ENCODE measurements around the gene SLC2A6. TPM values are rescaled to one million over a fixed set of nuclear protein-coding genes. Genes with fewer than 3 reads are reported as not detected.

The SLC2A6 gene
- polyA plus RNA-seq, 1 donor (not counting 4 experiments of a cell fraction or from before 2014, with no cell fraction given): 15.9 TPM

DNA sequence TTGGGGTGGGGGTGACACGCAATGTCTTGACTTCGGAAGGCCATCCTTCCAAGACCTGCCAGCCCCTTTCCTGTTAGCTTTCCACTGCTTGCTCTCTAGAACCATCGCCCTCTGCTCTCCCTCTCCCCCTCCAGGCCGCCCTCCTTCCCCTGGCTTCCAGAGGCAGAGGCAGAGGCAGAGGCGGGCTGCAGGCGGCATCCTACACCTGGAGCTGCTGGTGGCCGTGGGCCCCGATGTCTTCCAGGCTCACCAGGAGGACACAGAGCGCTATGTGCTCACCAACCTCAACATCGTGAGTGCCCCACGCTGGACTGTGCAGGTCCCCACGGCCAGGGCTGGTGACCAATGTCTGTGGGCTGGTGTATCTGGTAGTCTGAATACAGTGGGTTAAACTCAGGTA, 54.7 kb downstream of the SLC2A6 start:
- dilution Hi-C loops (cut with MboI; ENCODE audit: extremely low pct_ligation_motif_present, low sequenced_read_pairs): no loop called here
- Histone ChIP-seq H3K4me1 (ENCODE audit: control insufficient read depth, extremely low read depth, insufficient read depth, low read length) (no peaks in the 10 kb centered on the region), H3K9ac (ENCODE audit: control insufficient read depth, extremely low read depth, insufficient read depth, low read length) (no peak overlapping the region), H3K27me3 (ENCODE audit: control insufficient read depth, extremely low read depth, insufficient read depth, low read length) (peaks cover 16% of the 10 kb centered on the region), H3K4me2 (ENCODE audit: control insufficient read depth, extremely low read depth, insufficient read depth, low read depth, low read length) (no peak overlapping the region), H4K20me1 (ENCODE audit: control insufficient read depth, extremely low read depth, insufficient read depth, low read length) (no peaks in the 10 kb centered on the region), H3K79me2 (ENCODE audit: control insufficient read depth, insufficient read depth, low read length) (no peaks in the 10 kb centered on the region), H3K9me1 (ENCODE audit: control insufficient read depth, extremely low read depth, insufficient read depth, low read length) (no peaks in the 10 kb centered on the region), H3K36me3 (ENCODE audit: control insufficient read depth in 2 of 2, extremely low read depth in 1 of 2, insufficient read depth in 2 of 2, low read length in 2 of 2) (no peaks in the 10 kb centered on the region), H3K4me3 (ENCODE audit: control insufficient read depth in 2 of 3, extremely low read depth in 1 of 3, insufficient read depth in 2 of 3, low read depth in 1 of 3, low read length in 3 of 3) (no peak overlapping the region), H2AFZ (ENCODE audit: control insufficient read depth, low read length) (no peak overlapping the region), H3K27ac (ENCODE audit: control insufficient read depth, insufficient read depth, low read length) (no peak overlapping the region), H3K9me3 (ENCODE audit: control insufficient read depth, low read depth, low read length) (no peaks in the 10 kb centered on the region)
- DNase-seq (ENCODE audit: low read depth, low spot score): no peak
- FAIRE-seq: no peak
- no peak for TF ChIP-seq EZH2 (IDR thresholded peaks at IDR 0.05; ENCODE audit: low read length)
- TF ChIP-seq, protein P1, sequence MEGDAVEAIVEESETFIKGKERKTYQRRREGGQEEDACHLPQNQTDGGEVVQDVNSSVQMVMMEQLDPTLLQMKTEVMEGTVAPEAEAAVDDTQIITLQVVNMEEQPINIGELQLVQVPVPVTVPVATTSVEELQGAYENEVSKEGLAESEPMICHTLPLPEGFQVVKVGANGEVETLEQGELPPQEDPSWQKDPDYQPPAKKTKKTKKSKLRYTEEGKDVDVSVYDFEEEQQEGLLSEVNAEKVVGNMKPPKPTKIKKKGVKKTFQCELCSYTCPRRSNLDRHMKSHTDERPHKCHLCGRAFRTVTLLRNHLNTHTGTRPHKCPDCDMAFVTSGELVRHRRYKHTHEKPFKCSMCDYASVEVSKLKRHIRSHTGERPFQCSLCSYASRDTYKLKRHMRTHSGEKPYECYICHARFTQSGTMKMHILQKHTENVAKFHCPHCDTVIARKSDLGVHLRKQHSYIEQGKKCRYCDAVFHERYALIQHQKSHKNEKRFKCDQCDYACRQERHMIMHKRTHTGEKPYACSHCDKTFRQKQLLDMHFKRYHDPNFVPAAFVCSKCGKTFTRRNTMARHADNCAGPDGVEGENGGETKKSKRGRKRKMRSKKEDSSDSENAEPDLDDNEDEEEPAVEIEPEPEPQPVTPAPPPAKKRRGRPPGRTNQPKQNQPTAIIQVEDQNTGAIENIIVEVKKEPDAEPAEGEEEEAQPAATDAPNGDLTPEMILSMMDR (optimal IDR thresholded peaks at IDR 0.05 in 1 of 3, IDR thresholded peaks at IDR 0.05 in 1 of 3, conservative IDR thresholded peaks at IDR 0.05 in 1 of 3; ENCODE audit: extremely low read depth in 1 of 3, insufficient read depth in 2 of 3, low read length in 3 of 3): no peak

DNA sequence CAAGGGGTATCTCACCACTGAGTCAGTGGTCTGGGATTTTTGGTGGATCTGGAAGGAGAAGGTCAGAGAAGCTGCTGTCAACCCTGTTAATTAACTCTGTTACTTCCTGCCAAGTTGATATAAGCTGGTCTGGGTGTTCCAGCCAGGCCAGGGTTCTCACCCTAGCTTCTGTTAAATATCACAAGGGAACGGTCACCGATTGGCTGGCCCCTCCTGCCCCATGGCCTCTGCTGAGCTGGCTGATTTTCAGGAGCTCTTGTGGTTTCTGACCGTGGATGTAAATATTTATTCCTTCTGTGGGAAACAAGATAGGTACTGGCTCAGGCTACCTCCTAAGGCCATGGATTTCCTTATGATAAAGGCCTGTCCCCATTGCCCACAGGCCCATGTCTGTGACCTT, 55.7 kb downstream of the SLC2A6 start:
- H3K9me1 ChIP-seq (ENCODE audit: control insufficient read depth, extremely low read depth, insufficient read depth, low read length): no peaks in the 10 kb centered on the region
- no peak overlapping the region for H2AFZ ChIP-seq (ENCODE audit: control insufficient read depth, low read length)
- peaks cover 14% of the 10 kb centered on the region for H3K27me3 ChIP-seq (ENCODE audit: control insufficient read depth, extremely low read depth, insufficient read depth, low read length)
- H3K9me3 ChIP-seq (ENCODE audit: control insufficient read depth, low read depth, low read length): no peaks in the 10 kb centered on the region
- no peak overlapping the region for H3K4me2 ChIP-seq (ENCODE audit: control insufficient read depth, extremely low read depth, insufficient read depth, low read depth, low read length)
- H3K27ac ChIP-seq (ENCODE audit: control insufficient read depth, insufficient read depth, low read length): no peak overlapping the region
- dilution Hi-C loops (cut with MboI; ENCODE audit: extremely low pct_ligation_motif_present, low sequenced_read_pairs): no loop called here
- no peak for DNase-seq (ENCODE audit: low read depth, low spot score)
- H3K9ac ChIP-seq (ENCODE audit: control insufficient read depth, extremely low read depth, insufficient read depth, low read length): no peak overlapping the region
- no peak for FAIRE-seq
- TF ChIP-seq, protein P1 (optimal IDR thresholded peaks at IDR 0.05 in 1 of 3, IDR thresholded peaks at IDR 0.05 in 1 of 3, conservative IDR thresholded peaks at IDR 0.05 in 1 of 3; ENCODE audit: extremely low read depth in 1 of 3, insufficient read depth in 2 of 3, low read length in 3 of 3): no peak
- no peak for TF ChIP-seq EZH2 (IDR thresholded peaks at IDR 0.05; ENCODE audit: low read length)
- H3K79me2 ChIP-seq (ENCODE audit: control insufficient read depth, insufficient read depth, low read length): no peaks in the 10 kb centered on the region
- H3K4me3 ChIP-seq (ENCODE audit: control insufficient read depth in 2 of 3, extremely low read depth in 1 of 3, insufficient read depth in 2 of 3, low read depth in 1 of 3, low read length in 3 of 3): no peak overlapping the region
- no peaks in the 10 kb centered on the region for H4K20me1 ChIP-seq (ENCODE audit: control insufficient read depth, extremely low read depth, insufficient read depth, low read length)
- peaks cover 7% of the 10 kb centered on the region for H3K4me1 ChIP-seq (ENCODE audit: control insufficient read depth, extremely low read depth, insufficient read depth, low read length)
- H3K36me3 ChIP-seq (ENCODE audit: control insufficient read depth in 2 of 2, extremely low read depth in 1 of 2, insufficient read depth in 2 of 2, low read length in 2 of 2): no peaks in the 10 kb centered on the region

All from keratinocyte (primary cell).